ENCODE measurements around the gene PARVA.

GRCh38 chr11:12389676-12390657 lies 12.6 kb downstream of the PARVA start:
- TF ChIP-seq, protein P1, sequence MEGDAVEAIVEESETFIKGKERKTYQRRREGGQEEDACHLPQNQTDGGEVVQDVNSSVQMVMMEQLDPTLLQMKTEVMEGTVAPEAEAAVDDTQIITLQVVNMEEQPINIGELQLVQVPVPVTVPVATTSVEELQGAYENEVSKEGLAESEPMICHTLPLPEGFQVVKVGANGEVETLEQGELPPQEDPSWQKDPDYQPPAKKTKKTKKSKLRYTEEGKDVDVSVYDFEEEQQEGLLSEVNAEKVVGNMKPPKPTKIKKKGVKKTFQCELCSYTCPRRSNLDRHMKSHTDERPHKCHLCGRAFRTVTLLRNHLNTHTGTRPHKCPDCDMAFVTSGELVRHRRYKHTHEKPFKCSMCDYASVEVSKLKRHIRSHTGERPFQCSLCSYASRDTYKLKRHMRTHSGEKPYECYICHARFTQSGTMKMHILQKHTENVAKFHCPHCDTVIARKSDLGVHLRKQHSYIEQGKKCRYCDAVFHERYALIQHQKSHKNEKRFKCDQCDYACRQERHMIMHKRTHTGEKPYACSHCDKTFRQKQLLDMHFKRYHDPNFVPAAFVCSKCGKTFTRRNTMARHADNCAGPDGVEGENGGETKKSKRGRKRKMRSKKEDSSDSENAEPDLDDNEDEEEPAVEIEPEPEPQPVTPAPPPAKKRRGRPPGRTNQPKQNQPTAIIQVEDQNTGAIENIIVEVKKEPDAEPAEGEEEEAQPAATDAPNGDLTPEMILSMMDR (IDR thresholded peaks at IDR 0.05) = no peak
- TF ChIP-seq POLR2A (IDR thresholded peaks at IDR 0.05; ENCODE audit: low read depth) = no peak
- no peak for TF ChIP-seq POLR2AphosphoS5 (IDR thresholded peaks at IDR 0.05)

All from esophagus muscularis mucosa (tissue), 3 donors.